Right lobe of liver (tissue), 6 donors: Measurements from ENCODE around the gene EXOC8. TPM values are rescaled to one million over a fixed set of nuclear protein-coding genes. Genes with fewer than 3 reads are reported as not detected.

Experiments
- ATAC-seq, 4 donors: fragments of 200-7000 bp; cut with Tn5 transposase; one replicate each; pipeline ENCODE4 v1.9.1; 2020; ENCODE audit warnings: mild to moderate bottlenecking in 4 of 4, moderate library complexity in 4 of 4
- DNase-seq, 3 donors: peaks; one replicate each; pipeline ENCODE4 v3.0.0-alpha.2; 2020
- H3K27ac ChIP-seq, 3 donors: fragments of 200-600 bp; one replicate each; pipeline ENCODE4 v1.8.0; 2022
- H3K27me3 ChIP-seq, 2 donors: fragments of 200-600 bp; one replicate each; pipeline ENCODE4 v1.8.0; 2022
- H3K36me3 ChIP-seq, 4 donors: fragments of 200-600 bp; sonication (generic) in 1 of 4; one replicate each; pipeline versions ENCODE4 v1.5.1 to v1.8.0; 2017 to 2022; ENCODE audit warnings: control low read depth in 1 of 4
- H3K4me1 ChIP-seq, 4 donors: fragments of 200-600 bp; sonication (generic) in 1 of 4; one replicate each; pipeline versions ENCODE4 v1.5.1 to v1.8.0; 2017 to 2022; ENCODE audit warnings: control low read depth in 1 of 4
- H3K4me3 ChIP-seq, 3 donors: fragments of 200-600 bp; one replicate each; pipeline ENCODE4 v1.8.0; 2022
- H3K9me3 ChIP-seq, 4 donors: fragments of 200-600 bp; sonication (generic) in 1 of 4; one replicate each; pipeline versions ENCODE4 v1.5.1 to v1.8.0; 2017 to 2022; ENCODE audit warnings: control low read depth in 1 of 4
- CTCF ChIP-seq, 4 donors: fragments of 200-600 bp in 3 of 4; fragments of 450-650 bp in 1 of 4; IDR thresholded peaks; one replicate each; pipeline versions ENCODE4 v1.5.1 to v1.8.0; 2016 to 2022; ENCODE audit warnings: antibody characterized with exemption in 4 of 4, mild to moderate bottlenecking in 2 of 4
- POLR2A ChIP-seq: fragments of 450-650 bp; IDR thresholded peaks from one replicate; pipeline ENCODE4 v1.6.1; 2017; ENCODE audit warnings: antibody characterized with exemption, mild to moderate bottlenecking
- WGBS: methylation state at CpG from one replicate; pipeline ENCODE4 v1.1.6; 2018; ENCODE audit warnings: low coverage, low lambda C conversion rate; ENCODE audit not compliant: insufficient coverage; ENCODE audit errors: missing lambda C conversion rate; 5-methylcytosine and 5-hydroxymethylcytosine counted together
- intact Hi-C, 2 donors: fragments of 100-400 bp; cut with DNase I; formaldehyde crosslinking; loops; one replicate each; pipeline versions ENCODE4 v1.11.2 to v1.14.1; 2022
- long read RNA-seq: library from polyadenylated mRNA; unstranded; transcript quantifications from one replicate; pipeline ENCODE4 v2.0.0, GENCODE V29; 2019
- total RNA-seq, 6 experiments: library from RNA; depleted of rRNA in 2 of 6; stranded (reverse); fragments of >200 nt in 2 of 6; fragmentation: NEBNext Ultra II Directional in 3 of 6; extraction: Animal tissue kit (Norgen Biotek cat#: 25700) in 3 of 6; gene quantifications; one replicate each; pipeline versions ENCODE4 v1.1.0 to v1.2.4, GENCODE V29; 2016 to 2023
- donor health status: DM: no; HTN: yes; CAD: no.
- donor health status: DM: no; HTN: no; CAD: no.
- donor health status: DM: no; HTN: no; CAD: no.
- donor health status: DM: no; HTN: yes; CAD: no.
- donor health status: DM: no; HTN: yes; CAD: no.

EXOC8 gene
- total RNA-seq, result 1 to 10 TPM; 5.7 to 7.8 (median 6.8) TPM
- long read RNA-seq, full-length matches to known transcripts, result 1 of 1 reads
- long read RNA-seq, partial matches to known transcripts, result 0 of 1 reads
- long read RNA-seq, other reads (novel, unspliced or antisense), result 0 of 1 reads

GRCh38 chr1:231337472-231338269 is at the start of gene EXOC8:
Gene EXOC8, minus strand, starts transcription at chr1:231337852. Its CDS starts 107 bp downstream, at chr1:231337745.
- Histone ChIP-seq H3K27ac (peak within 1 kb of the TSS; percentile 59 to 80 (median 79)), H3K36me3 (no peaks in the 10 kb centered on the region), H3K27me3 (no peaks in the 10 kb centered on the region), H3K4me1 (peaks cover 0 to 50% (median 22%) of the 10 kb centered on the region in 4 donors), H3K9me3 (no peaks in the 10 kb centered on the region), H3K4me3 (peak within 1 kb of the TSS; percentile 67 to 93 (median 85))
- TF ChIP-seq POLR2A (peak; percentile 83), CTCF (IDR thresholded peaks at IDR 0.05) (peak in 1 of 4 donors; percentile 5)
- DNase-seq, result peak; percentile 93 to 96 (median 96)
- WGBS, result 0% methylated on average over 36 of the region's 74 CpGs
- ATAC-seq, result peak; percentile 92 to 94 (median 94)
- intact Hi-C loops, result no loop called here

GRCh38 chr1:231386466-231386865 is 48.8 kb upstream of the EXOC8 start:
- TF ChIP-seq POLR2A (no peak), CTCF (IDR thresholded peaks at IDR 0.05) (no peak)
- Histone ChIP-seq H3K27me3 (no peaks in the 10 kb centered on the region), H3K27ac (peak overlapping the region; percentile 43 to 59 (median 56)), H3K36me3 (no peaks in the 10 kb centered on the region), H3K4me1 (peaks cover 0 to 52% (median 20%) of the 10 kb centered on the region in 4 donors), H3K4me3 (no peak overlapping the region), H3K9me3 (no peaks in the 10 kb centered on the region)
- no peak for DNase-seq
- ATAC-seq, result peak; percentile 46 to 72 (median 56)
- intact Hi-C loops, result no loop called here

GRCh38 chr1:231385416-231385748 is 47.7 kb upstream of the EXOC8 start:
- WGBS, result 26% methylated on average over 2 of the region's 2 CpGs
- DNase-seq (peak in 1 of 3 donors; percentile 38), ATAC-seq (peak; percentile 62 to 78 (median 70))
- peaks cover 0 to 52% (median 20%) of the 10 kb centered on the region in 4 donors for H3K4me1 ChIP-seq
- intact Hi-C loops, result no loop called here
- H3K36me3 ChIP-seq, result no peaks in the 10 kb centered on the region
- TF ChIP-seq CTCF (IDR thresholded peaks at IDR 0.05) (no peak), POLR2A (no peak)
- H3K27me3 ChIP-seq, result no peaks in the 10 kb centered on the region
- no peak overlapping the region for H3K4me3 ChIP-seq
- H3K27ac ChIP-seq, result peak overlapping the region; percentile 43 to 59 (median 56)
- H3K9me3 ChIP-seq, result no peaks in the 10 kb centered on the region

GRCh38 chr1:231384696-231385415 is 47.2 kb upstream of the EXOC8 start:
- 74% methylated on average over 4 of the region's 6 CpGs for WGBS
- Histone ChIP-seq H3K4me3 (no peak overlapping the region), H3K27ac (peak overlapping the region; percentile 39 to 59 (median 56)), H3K27me3 (no peaks in the 10 kb centered on the region), H3K4me1 (peaks cover 0 to 52% (median 20%) of the 10 kb centered on the region in 4 donors), H3K9me3 (no peaks in the 10 kb centered on the region), H3K36me3 (no peaks in the 10 kb centered on the region)
- ATAC-seq (peak in 2 of 4 donors; percentile 2 to 29), DNase-seq (no peak)
- intact Hi-C loops, result no loop called here
- no peak for TF ChIP-seq CTCF (IDR thresholded peaks at IDR 0.05)
- no peak for TF ChIP-seq POLR2A
